ENCODE results near the gene TPBGL. TPM values are rescaled to one million over a fixed set of nuclear protein-coding genes. Genes with fewer than 3 reads are reported as not detected.

Gene TPBGL
- total and polyA plus RNA-seq, 2 experiments from 2014 or later: 0.08 to 0.21 TPM

DNA sequence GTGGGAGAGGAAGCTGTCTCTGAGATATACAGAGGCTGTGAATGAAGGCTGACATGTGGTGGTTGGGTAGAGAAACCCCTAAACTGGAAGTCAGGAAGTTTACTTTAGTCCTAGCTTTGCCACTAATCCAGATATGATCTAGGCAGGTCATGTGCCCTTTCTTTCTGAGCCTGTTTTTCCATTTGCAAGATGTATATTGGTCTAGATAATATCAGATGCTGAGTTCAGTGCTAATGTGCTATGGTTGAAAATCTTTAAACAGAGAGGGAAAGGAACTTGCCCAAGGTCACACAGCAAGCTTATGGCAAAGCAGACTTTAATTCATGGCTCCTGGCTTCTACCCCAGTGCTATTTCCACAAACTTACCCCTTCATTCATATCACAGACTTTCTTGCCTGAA is 25.7 kb upstream of the TPBGL start (continued):
- TF ChIP-seq, protein P1, sequence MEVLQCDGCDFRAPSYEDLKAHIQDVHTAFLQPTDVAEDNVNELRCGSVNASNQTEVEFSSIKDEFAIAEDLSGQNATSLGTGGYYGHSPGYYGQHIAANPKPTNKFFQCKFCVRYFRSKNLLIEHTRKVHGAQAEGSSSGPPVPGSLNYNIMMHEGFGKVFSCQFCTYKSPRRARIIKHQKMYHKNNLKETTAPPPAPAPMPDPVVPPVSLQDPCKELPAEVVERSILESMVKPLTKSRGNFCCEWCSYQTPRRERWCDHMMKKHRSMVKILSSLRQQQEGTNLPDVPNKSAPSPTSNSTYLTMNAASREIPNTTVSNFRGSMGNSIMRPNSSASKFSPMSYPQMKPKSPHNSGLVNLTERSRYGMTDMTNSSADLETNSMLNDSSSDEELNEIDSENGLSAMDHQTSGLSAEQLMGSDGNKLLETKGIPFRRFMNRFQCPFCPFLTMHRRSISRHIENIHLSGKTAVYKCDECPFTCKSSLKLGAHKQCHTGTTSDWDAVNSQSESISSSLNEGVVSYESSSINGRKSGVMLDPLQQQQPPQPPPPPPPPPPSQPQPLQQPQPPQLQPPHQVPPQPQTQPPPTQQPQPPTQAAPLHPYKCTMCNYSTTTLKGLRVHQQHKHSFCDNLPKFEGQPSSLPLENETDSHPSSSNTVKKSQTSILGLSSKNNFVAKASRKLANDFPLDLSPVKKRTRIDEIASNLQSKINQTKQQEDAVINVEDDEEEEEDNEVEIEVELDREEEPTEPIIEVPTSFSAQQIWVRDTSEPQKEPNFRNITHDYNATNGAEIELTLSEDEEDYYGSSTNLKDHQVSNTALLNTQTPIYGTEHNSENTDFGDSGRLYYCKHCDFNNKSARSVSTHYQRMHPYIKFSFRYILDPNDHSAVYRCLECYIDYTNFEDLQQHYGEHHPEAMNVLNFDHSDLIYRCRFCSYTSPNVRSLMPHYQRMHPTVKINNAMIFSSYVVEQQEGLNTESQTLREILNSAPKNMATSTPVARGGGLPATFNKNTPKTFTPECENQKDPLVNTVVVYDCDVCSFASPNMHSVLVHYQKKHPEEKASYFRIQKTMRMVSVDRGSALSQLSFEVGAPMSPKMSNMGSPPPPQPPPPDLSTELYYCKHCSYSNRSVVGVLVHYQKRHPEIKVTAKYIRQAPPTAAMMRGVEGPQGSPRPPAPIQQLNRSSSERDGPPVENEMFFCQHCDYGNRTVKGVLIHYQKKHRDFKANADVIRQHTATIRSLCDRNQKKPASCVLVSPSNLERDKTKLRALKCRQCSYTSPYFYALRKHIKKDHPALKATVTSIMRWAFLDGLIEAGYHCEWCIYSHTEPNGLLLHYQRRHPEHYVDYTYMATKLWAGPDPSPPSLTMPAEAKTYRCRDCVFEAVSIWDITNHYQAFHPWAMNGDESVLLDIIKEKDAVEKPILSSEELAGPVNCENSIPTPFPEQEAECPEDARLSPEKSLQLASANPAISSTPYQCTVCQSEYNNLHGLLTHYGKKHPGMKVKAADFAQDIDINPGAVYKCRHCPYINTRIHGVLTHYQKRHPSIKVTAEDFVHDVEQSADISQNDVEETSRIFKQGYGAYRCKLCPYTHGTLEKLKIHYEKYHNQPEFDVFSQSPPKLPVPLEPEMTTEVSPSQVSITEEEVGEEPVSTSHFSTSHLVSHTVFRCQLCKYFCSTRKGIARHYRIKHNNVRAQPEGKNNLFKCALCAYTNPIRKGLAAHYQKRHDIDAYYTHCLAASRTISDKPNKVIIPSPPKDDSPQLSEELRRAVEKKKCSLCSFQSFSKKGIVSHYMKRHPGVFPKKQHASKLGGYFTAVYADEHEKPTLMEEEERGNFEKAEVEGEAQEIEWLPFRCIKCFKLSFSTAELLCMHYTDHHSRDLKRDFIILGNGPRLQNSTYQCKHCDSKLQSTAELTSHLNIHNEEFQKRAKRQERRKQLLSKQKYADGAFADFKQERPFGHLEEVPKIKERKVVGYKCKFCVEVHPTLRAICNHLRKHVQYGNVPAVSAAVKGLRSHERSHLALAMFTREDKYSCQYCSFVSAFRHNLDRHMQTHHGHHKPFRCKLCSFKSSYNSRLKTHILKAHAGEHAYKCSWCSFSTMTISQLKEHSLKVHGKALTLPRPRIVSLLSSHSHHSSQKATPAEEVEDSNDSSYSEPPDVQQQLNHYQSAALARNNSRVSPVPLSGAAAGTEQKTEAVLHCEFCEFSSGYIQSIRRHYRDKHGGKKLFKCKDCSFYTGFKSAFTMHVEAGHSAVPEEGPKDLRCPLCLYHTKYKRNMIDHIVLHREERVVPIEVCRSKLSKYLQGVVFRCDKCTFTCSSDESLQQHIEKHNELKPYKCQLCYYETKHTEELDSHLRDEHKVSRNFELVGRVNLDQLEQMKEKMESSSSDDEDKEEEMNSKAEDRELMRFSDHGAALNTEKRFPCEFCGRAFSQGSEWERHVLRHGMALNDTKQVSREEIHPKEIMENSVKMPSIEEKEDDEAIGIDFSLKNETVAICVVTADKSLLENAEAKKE (CRISPR knock-in tag; IDR thresholded peaks at IDR 0.05): no peak
- TF ChIP-seq CREB1 (CRISPR knock-in tag; IDR thresholded peaks at IDR 0.05; ENCODE audit: low read depth) (no peak), NANOG (IDR thresholded peaks at IDR 0.05; ENCODE audit: borderline replicate concordance) (no peak), POLR2AphosphoS5 (IDR thresholded peaks at IDR 0.05; ENCODE audit: low read depth) (no peak)
- TF ChIP-seq, protein P2, sequence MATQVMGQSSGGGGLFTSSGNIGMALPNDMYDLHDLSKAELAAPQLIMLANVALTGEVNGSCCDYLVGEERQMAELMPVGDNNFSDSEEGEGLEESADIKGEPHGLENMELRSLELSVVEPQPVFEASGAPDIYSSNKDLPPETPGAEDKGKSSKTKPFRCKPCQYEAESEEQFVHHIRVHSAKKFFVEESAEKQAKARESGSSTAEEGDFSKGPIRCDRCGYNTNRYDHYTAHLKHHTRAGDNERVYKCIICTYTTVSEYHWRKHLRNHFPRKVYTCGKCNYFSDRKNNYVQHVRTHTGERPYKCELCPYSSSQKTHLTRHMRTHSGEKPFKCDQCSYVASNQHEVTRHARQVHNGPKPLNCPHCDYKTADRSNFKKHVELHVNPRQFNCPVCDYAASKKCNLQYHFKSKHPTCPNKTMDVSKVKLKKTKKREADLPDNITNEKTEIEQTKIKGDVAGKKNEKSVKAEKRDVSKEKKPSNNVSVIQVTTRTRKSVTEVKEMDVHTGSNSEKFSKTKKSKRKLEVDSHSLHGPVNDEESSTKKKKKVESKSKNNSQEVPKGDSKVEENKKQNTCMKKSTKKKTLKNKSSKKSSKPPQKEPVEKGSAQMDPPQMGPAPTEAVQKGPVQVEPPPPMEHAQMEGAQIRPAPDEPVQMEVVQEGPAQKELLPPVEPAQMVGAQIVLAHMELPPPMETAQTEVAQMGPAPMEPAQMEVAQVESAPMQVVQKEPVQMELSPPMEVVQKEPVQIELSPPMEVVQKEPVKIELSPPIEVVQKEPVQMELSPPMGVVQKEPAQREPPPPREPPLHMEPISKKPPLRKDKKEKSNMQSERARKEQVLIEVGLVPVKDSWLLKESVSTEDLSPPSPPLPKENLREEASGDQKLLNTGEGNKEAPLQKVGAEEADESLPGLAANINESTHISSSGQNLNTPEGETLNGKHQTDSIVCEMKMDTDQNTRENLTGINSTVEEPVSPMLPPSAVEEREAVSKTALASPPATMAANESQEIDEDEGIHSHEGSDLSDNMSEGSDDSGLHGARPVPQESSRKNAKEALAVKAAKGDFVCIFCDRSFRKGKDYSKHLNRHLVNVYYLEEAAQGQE (IDR thresholded peaks at IDR 0.05; ENCODE audit: unreplicated experiment): no peak

DNA sequence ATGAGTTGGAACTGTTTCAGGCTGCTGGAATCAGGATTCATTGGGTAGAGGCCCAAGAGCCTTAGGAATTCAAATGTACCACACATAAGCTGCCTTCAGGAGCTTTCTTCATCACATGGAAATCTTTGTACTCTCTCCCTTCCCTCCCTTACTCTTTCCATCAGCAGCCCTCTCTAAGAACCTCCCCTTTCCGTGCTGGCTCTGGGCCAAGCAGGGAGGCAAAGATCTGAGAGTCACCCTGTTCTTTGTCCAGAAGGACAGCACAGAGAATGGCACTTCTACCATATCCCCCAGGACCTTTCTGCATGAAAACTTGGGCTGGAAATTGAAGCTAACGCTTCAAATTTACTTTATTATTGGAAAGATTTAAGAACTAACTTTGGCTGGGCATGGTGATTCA is 20.7 kb upstream of the TPBGL start:
- Histone ChIP-seq H3K79me2 (replicated peaks; ENCODE audit: insufficient read depth) (no peaks in the 10 kb centered on the region), H3K9me2 (ENCODE audit: insufficient read depth) (no peaks in the 10 kb centered on the region), H3K4me2 (no peak overlapping the region), H2AFZ (no peak overlapping the region), H3K27ac (ENCODE audit: low read depth) (no peak overlapping the region), H3F3A (replicated peaks; ENCODE audit: low read depth) (no peaks in the 10 kb centered on the region), H3K27me3 (ENCODE audit: insufficient read depth) (no peaks in the 10 kb centered on the region), H3K36me3 (ENCODE audit: insufficient read depth) (no peaks in the 10 kb centered on the region), H3K4me1 (ENCODE audit: insufficient read depth) (no peaks in the 10 kb centered on the region), H3K4me3 (no peak overlapping the region), H4K20me1 (replicated peaks; ENCODE audit: insufficient read depth) (0 out of 2 replicates have a peak, but pooled peaks cover 8% of the 10 kb centered on the region)
- ATAC-seq: no peak
- H3K9me3 Mint-ChIP-seq: no peaks in the 10 kb centered on the region
- peaks cover 9% of the 10 kb centered on the region for H3K27me3 Mint-ChIP-seq (ENCODE audit: insufficient read depth, low read depth, poor library complexity)
- peaks cover 5% of the 10 kb centered on the region for H3K4me1 Mint-ChIP-seq
- H3K4me3 Mint-ChIP-seq: no peak overlapping the region
- H3K27ac Mint-ChIP-seq: no peak overlapping the region
- no peaks in the 10 kb centered on the region for H3K36me3 Mint-ChIP-seq (ENCODE audit: low read depth)
- DNase-seq (ENCODE audit: low spot score): no peak
- TF ChIP-seq JUNB (IDR thresholded peaks at IDR 0.05; ENCODE audit: unreplicated experiment) (no peak), STAT1 (IDR thresholded peaks at IDR 0.05; ENCODE audit: unreplicated experiment) (no peak)
- TF ChIP-seq, protein P1 (CRISPR knock-in tag; IDR thresholded peaks at IDR 0.05): no peak
